Keratinocyte (primary cell): ENCODE data around the gene ABI2. TPM values are rescaled to one million over a fixed set of nuclear protein-coding genes. Genes with fewer than 3 reads are reported as not detected.

Source experiments
- DNase-seq: peaks from one replicate; pipeline ENCODE4 v3.0.0-alpha.2; 2011; ENCODE audit warnings: low read depth, missing footprints, low spot score
- FAIRE-seq: peaks from 2 replicates; lab custom pipeline; 2011; peaks lifted over from hg19 to GRCh38; lab: Jason Lieb, UNC
- H2AFZ ChIP-seq: 2 replicates; pipeline ENCODE4 v1.6.0; 2012; ENCODE audit warnings: low read length, control low read depth, inconsistent platforms; ENCODE audit not compliant: control insufficient read depth
- H3K27ac ChIP-seq: 2 replicates; pipeline ENCODE4 v1.5.1; 2011; ENCODE audit warnings: low read length; ENCODE audit not compliant: control insufficient read depth, insufficient read depth
- H3K27me3 ChIP-seq: 3 replicates; pipeline ENCODE4 v1.6.0; 2011; ENCODE audit warnings: low read length; ENCODE audit not compliant: control insufficient read depth, insufficient read depth; ENCODE audit errors: extremely low read depth
- H3K36me3 ChIP-seq, 2 experiments: 2 replicates in 1 of 2; 3 replicates in 1 of 2; pipeline ENCODE4 v1.5.1; 2011; ENCODE audit warnings: low read length in 2 of 2, mild to moderate bottlenecking in 1 of 2; ENCODE audit not compliant: control insufficient read depth in 2 of 2, insufficient read depth in 2 of 2; ENCODE audit errors: extremely low read depth in 1 of 2
- H3K4me1 ChIP-seq: 3 replicates; pipeline ENCODE4 v1.5.1; 2011; ENCODE audit warnings: low read length; ENCODE audit not compliant: control insufficient read depth, insufficient read depth; ENCODE audit errors: extremely low read depth
- H3K4me2 ChIP-seq: 3 replicates; pipeline ENCODE4 v1.6.0; 2011; ENCODE audit warnings: low read depth, low read length; ENCODE audit not compliant: control insufficient read depth, insufficient read depth; ENCODE audit errors: extremely low read depth
- H3K4me3 ChIP-seq, 3 experiments: fragments of 200-600 bp in 1 of 3; sonication (generic) in 1 of 3; 2 replicates in 2 of 3; 3 replicates in 1 of 3; pipeline ENCODE4 v1.5.1; 2011 to 2016; ENCODE audit warnings: low read length in 3 of 3, mild to moderate bottlenecking in 3 of 3, control low read depth in 2 of 3, inconsistent platforms in 1 of 3, low read depth in 1 of 3, mixed read lengths in 1 of 3, mixed run types in 1 of 3, moderate library complexity in 1 of 3; ENCODE audit not compliant: control insufficient read depth in 2 of 3, insufficient read depth in 2 of 3; ENCODE audit errors: extremely low read depth in 1 of 3
- H3K79me2 ChIP-seq: 2 replicates; pipeline ENCODE4 v1.6.0; 2012; ENCODE audit warnings: low read length; ENCODE audit not compliant: control insufficient read depth, insufficient read depth
- H3K9ac ChIP-seq: 3 replicates; pipeline ENCODE4 v1.6.0; 2011; ENCODE audit warnings: low read length; ENCODE audit not compliant: control insufficient read depth, insufficient read depth; ENCODE audit errors: extremely low read depth
- H3K9me1 ChIP-seq: 3 replicates; pipeline ENCODE4 v1.6.0; 2011; ENCODE audit warnings: low read length; ENCODE audit not compliant: control insufficient read depth, insufficient read depth; ENCODE audit errors: extremely low read depth
- H3K9me3 ChIP-seq: 2 replicates; pipeline ENCODE4 v1.5.1; 2012; ENCODE audit warnings: low read depth, low read length; ENCODE audit not compliant: control insufficient read depth
- H4K20me1 ChIP-seq: 3 replicates; pipeline ENCODE4 v1.6.0; 2011; ENCODE audit warnings: low read length; ENCODE audit not compliant: control insufficient read depth, insufficient read depth; ENCODE audit errors: extremely low read depth
- EZH2 ChIP-seq: IDR thresholded peaks from one replicate; pipeline ENCODE4 v1.6.1; 2012; ENCODE audit warnings: inconsistent platforms, mild to moderate bottlenecking, low read length, moderate library complexity
- dilution Hi-C: fragments of 300-500 bp; cut with MboI; formaldehyde crosslinking; loops from one replicate; pipeline ENCODE4 v1.7.0; 2020; ENCODE audit warnings: low sequenced_read_pairs; ENCODE audit not compliant: extremely low pct_ligation_motif_present
- polyA plus RNA-seq, 5 experiments: library from polyadenylated mRNA; depleted of rRNA in 3 of 5; stranded (reverse) in 3 of 5; stranded (forward) in 1 of 5; unstranded in 1 of 5; fragments of >200 nt; gene quantifications; 1 replicate in 1 of 5; 2 replicates in 3 of 5; 3 replicates in 1 of 5; pipeline versions ENCODE4 v1.2.1 to v1.2.3, GENCODE V29; 2011 to 2012; ENCODE audit warnings: missing spikeins in 2 of 5, low read depth in 1 of 5, low replicate concordance in 1 of 5
- TF ChIP-seq, protein P1 (sequence below), 3 experiments: IDR thresholded peaks in 1 of 3; conservative IDR thresholded peaks in 1 of 3; optimal IDR thresholded peaks in 1 of 3; 2 replicates in 2 of 3; 3 replicates in 1 of 3; pipeline versions ENCODE3 to v1.5.1; 2011; ENCODE audit warnings: low read length in 3 of 3, mild to moderate bottlenecking in 3 of 3, moderate library complexity in 2 of 3, control low read depth in 1 of 3, inconsistent platforms in 1 of 3; ENCODE audit not compliant: insufficient read depth in 2 of 3; ENCODE audit errors: extremely low read depth in 1 of 3

The ABI2 gene
- polyA plus RNA-seq, 1 donor (not counting 4 experiments of a cell fraction or from before 2014, with no cell fraction given), result 12.9 TPM

- no peaks in the 10 kb centered on the region for H3K79me2 ChIP-seq
- DNase-seq, result no peak
- no peak for FAIRE-seq
- H3K4me3 ChIP-seq, result no peak overlapping the region
- H2AFZ ChIP-seq, result no peak overlapping the region
- peaks cover 4% of the 10 kb centered on the region for H3K4me1 ChIP-seq
- peaks cover 0 to 3% of the 10 kb centered on the region in 2 experiments for H3K36me3 ChIP-seq
- H3K9ac ChIP-seq, result no peak overlapping the region
- no peak overlapping the region for H3K27ac ChIP-seq
- TF ChIP-seq, protein P1, sequence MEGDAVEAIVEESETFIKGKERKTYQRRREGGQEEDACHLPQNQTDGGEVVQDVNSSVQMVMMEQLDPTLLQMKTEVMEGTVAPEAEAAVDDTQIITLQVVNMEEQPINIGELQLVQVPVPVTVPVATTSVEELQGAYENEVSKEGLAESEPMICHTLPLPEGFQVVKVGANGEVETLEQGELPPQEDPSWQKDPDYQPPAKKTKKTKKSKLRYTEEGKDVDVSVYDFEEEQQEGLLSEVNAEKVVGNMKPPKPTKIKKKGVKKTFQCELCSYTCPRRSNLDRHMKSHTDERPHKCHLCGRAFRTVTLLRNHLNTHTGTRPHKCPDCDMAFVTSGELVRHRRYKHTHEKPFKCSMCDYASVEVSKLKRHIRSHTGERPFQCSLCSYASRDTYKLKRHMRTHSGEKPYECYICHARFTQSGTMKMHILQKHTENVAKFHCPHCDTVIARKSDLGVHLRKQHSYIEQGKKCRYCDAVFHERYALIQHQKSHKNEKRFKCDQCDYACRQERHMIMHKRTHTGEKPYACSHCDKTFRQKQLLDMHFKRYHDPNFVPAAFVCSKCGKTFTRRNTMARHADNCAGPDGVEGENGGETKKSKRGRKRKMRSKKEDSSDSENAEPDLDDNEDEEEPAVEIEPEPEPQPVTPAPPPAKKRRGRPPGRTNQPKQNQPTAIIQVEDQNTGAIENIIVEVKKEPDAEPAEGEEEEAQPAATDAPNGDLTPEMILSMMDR (optimal IDR thresholded peaks at IDR 0.05 in 1 of 3, IDR thresholded peaks at IDR 0.05 in 1 of 3, conservative IDR thresholded peaks at IDR 0.05 in 1 of 3; ENCODE audit: extremely low read depth in 1 of 3, insufficient read depth in 2 of 3, low read length in 3 of 3), result no peak
- TF ChIP-seq EZH2, result no peak
- no peaks in the 10 kb centered on the region for H3K9me3 ChIP-seq
- H3K4me2 ChIP-seq, result no peak overlapping the region
- H4K20me1 ChIP-seq, result no peaks in the 10 kb centered on the region
- dilution Hi-C loops, result no loop called here
- H3K27me3 ChIP-seq, result no peaks in the 10 kb centered on the region
- no peaks in the 10 kb centered on the region for H3K9me1 ChIP-seq
These were observed 79.3 kb downstream of the ABI2 start for GRCh38 chr2:203407496-203407895.

DNA sequence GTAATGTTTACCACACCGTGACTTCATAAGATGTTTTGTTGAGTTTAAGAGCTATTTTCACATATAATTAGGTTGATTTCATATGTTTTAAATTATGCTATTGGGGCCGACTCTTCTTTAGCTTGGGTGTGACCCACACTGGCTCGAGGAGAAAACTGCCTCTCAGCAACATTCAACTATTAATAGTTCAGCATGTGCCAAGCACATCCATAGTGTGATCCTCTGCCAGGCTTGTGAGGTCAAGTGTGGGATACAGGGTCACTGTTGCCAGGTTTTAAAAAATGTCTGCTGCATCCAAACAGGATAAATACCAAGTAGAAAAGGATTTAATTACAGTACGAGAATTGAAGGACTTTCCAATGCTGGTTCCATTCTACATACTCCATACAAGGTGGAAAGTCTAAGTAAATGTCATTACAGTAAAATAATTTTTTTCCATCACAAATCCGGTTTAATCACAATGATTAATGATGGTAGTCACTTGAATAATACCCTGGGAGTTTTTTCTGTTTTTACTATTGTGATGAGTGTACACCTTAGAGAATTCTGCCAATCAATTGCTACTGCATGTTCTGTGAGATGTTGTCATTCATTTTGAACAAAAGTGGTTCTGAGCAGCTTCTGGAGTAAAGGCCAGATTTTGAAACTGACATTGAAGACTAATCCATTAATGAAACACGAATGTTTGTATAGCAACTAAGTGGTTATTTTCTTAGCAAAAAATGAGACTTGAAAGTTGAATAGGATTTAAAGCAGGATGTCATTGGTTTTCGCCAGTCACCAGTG is 84.5 kb downstream of the ABI2 start:
- Histone ChIP-seq H4K20me1 (no peaks in the 10 kb centered on the region), H3K27me3 (no peaks in the 10 kb centered on the region), H2AFZ (no peak overlapping the region), H3K4me3 (no peak overlapping the region), H3K4me2 (no peak overlapping the region), H3K79me2 (no peaks in the 10 kb centered on the region), H3K27ac (no peak overlapping the region), H3K9me1 (no peaks in the 10 kb centered on the region), H3K9ac (no peak overlapping the region), H3K36me3 (peaks cover 0 to 3% of the 10 kb centered on the region in 2 experiments), H3K9me3 (no peaks in the 10 kb centered on the region), H3K4me1 (no peaks in the 10 kb centered on the region)
- DNase-seq (no peak), FAIRE-seq (no peak)
- TF ChIP-seq, protein P1 (optimal IDR thresholded peaks at IDR 0.05 in 1 of 3, IDR thresholded peaks at IDR 0.05 in 1 of 3, conservative IDR thresholded peaks at IDR 0.05 in 1 of 3; ENCODE audit: extremely low read depth in 1 of 3, insufficient read depth in 2 of 3, low read length in 3 of 3), result no peak
- no peak for TF ChIP-seq EZH2
- dilution Hi-C loops, result no loop called here
